PFSK-1 (cell line): Measurements from ENCODE around the gene TTC19.

Source experiments
- FOXP2 ChIP-seq: optimal IDR thresholded peaks from 2 replicates; pipeline ENCODE3; 2011; ENCODE audit warnings: borderline replicate concordance, control low read depth, inconsistent platforms; ENCODE audit not compliant: insufficient read depth; ENCODE audit errors: extremely low read length, extremely low read depth
- POLR2AphosphoS5 ChIP-seq: IDR thresholded peaks from 2 replicates; pipeline ENCODE4 v1.6.1; 2012; ENCODE audit warnings: low read depth, mild to moderate bottlenecking, control low read depth, low read length, moderate library complexity
- SIN3A ChIP-seq: IDR thresholded peaks from 2 replicates; pipeline ENCODE4 v1.6.1; 2012; ENCODE audit warnings: mild to moderate bottlenecking, low read length, moderate library complexity, borderline replicate concordance; ENCODE audit not compliant: insufficient read depth
- TAF1 ChIP-seq: IDR thresholded peaks from 2 replicates; pipeline ENCODE4 v1.6.1; 2012; ENCODE audit warnings: low read length, control low read depth, borderline replicate concordance; ENCODE audit not compliant: insufficient read depth
- TF ChIP-seq, protein P1 (sequence below), 2 experiments: IDR thresholded peaks; 2 replicates each; pipeline versions ENCODE4 v1.6.1 to v1.8.0; 2011 to 2012; ENCODE audit warnings: low read depth in 2 of 2, low read length in 2 of 2, control low read depth in 1 of 2, inconsistent platforms in 1 of 2, mild to moderate bottlenecking in 1 of 2, moderate library complexity in 1 of 2; ENCODE audit not compliant: insufficient read depth in 1 of 2

The TTC19 gene

DNA sequence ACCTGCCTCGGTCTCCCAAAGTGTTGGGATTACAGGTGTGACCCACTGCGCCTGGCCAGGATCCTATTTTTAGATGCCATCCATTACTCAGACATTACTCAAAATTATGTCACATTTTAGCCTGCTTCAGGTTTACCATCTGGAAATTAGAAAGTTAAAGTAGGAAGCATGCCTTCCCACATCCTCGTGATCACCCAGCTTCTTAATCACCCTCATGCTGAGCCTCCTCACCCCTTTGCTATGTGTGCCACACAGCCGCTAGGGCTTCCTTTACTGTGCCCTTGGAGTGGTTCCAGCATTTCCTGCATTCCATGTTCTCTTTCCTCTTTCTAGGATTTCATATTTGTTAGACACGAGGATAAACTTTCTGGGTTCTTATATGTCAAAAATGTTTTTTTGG, 45.4 kb upstream of the TTC19 start:
- no peak for TF ChIP-seq SIN3A
- no peak for TF ChIP-seq POLR2AphosphoS5
- TF ChIP-seq, protein P1, sequence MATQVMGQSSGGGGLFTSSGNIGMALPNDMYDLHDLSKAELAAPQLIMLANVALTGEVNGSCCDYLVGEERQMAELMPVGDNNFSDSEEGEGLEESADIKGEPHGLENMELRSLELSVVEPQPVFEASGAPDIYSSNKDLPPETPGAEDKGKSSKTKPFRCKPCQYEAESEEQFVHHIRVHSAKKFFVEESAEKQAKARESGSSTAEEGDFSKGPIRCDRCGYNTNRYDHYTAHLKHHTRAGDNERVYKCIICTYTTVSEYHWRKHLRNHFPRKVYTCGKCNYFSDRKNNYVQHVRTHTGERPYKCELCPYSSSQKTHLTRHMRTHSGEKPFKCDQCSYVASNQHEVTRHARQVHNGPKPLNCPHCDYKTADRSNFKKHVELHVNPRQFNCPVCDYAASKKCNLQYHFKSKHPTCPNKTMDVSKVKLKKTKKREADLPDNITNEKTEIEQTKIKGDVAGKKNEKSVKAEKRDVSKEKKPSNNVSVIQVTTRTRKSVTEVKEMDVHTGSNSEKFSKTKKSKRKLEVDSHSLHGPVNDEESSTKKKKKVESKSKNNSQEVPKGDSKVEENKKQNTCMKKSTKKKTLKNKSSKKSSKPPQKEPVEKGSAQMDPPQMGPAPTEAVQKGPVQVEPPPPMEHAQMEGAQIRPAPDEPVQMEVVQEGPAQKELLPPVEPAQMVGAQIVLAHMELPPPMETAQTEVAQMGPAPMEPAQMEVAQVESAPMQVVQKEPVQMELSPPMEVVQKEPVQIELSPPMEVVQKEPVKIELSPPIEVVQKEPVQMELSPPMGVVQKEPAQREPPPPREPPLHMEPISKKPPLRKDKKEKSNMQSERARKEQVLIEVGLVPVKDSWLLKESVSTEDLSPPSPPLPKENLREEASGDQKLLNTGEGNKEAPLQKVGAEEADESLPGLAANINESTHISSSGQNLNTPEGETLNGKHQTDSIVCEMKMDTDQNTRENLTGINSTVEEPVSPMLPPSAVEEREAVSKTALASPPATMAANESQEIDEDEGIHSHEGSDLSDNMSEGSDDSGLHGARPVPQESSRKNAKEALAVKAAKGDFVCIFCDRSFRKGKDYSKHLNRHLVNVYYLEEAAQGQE (IDR thresholded peaks at IDR 0.05; ENCODE audit: insufficient read depth in 1 of 2, low read depth in 2 of 2, low read length in 2 of 2), result no peak
- TF ChIP-seq TAF1, result no peak
- no peak for TF ChIP-seq FOXP2

DNA sequence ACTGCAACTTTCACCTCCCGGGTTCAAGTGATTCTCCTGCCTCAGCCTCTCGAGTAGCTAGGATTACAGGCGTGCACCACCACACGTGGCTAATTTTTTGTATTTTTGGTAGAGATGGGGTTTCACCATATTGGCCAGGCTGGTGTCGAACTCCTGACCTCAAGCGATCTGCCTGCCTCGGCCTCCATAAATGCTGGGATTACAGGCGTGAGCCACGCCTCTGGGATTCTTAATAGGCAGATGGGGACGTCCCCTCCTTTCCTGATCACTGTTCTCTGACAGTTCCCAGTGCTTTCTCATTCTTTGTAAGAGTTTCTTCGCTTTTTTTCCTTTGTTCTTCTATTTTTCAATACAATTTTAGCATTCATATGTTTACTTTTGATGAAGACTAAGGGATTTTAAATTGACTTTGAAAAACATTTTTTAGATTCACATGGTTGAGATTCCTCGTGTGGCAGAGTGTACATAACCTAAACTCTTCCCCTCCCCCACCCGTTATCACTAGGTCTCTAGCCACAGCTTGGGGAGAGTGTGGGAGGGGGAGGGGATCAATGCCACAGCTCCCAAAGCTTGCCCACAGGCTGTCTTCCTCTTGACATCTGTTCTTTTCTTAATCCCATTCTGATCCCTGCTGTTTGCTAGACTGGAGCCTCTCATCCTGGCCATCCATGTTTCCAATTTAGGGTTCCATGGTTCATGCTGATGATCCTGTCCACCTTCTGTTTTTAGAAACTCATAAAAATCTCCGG, 43.7 kb upstream of the TTC19 start:
- no peak for TF ChIP-seq FOXP2

DNA sequence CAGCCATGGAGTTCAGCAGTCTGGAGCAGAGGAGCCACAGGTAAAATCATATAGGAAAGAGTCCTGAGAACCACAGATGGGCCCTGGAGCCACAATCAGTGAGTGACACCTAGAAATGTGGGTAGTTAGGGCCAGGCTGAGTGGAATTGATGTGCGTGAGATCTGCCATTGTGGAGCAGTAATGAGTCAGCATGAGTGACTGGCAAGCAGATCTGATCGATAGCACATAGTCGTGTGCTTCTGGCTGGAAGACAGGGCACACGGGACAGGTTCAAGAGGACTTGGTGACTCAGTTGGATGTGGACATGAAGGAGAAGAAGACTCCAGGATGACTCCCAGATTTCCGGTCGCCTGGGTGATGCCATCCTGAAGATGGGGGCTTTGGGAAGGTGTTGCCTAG, 42.4 kb upstream of the TTC19 start:
- TF ChIP-seq POLR2AphosphoS5 (no peak), FOXP2 (no peak), TAF1 (no peak), SIN3A (no peak)
- TF ChIP-seq, protein P1 (IDR thresholded peaks at IDR 0.05; ENCODE audit: insufficient read depth in 1 of 2, low read depth in 2 of 2, low read length in 2 of 2), result no peak

DNA sequence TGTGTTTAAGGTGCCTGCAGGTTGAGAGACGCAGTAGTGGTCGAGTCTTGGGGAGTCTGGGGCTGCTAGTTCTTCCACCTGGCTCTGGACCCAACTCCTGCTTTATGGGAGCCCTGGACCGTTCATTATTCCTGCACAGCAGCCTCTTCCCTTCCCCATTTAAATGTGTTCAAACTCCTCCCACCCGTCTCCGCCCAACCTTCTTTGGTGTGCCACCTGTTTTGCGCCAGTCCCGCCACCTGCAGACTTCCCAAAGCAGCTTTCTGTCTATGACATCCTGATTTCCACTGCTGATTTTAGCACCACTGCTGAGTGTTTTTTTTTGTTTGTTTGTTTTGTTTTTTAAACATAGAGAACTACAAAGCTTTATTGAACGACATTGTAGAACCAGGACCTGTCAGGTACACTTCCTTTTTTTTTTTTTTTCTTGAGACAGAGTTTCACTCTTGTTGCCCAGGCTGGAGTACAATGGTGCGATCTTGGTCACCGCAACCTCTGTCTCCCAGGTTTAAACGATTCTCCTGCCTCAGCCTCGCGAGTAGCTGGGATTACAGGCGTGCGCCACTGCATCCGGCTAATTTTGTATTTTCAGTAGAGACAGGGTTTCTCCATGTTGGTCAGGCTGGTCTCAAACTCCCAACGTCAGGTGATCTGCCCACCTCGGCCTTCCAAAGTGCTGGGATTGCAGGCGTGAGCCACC, 41.9 kb upstream of the TTC19 start:
- TF ChIP-seq, protein P1 (IDR thresholded peaks at IDR 0.05; ENCODE audit: insufficient read depth in 1 of 2, low read depth in 2 of 2, low read length in 2 of 2), result no peak
- TF ChIP-seq POLR2AphosphoS5 (no peak), TAF1 (no peak), SIN3A (no peak), FOXP2 (no peak)

DNA sequence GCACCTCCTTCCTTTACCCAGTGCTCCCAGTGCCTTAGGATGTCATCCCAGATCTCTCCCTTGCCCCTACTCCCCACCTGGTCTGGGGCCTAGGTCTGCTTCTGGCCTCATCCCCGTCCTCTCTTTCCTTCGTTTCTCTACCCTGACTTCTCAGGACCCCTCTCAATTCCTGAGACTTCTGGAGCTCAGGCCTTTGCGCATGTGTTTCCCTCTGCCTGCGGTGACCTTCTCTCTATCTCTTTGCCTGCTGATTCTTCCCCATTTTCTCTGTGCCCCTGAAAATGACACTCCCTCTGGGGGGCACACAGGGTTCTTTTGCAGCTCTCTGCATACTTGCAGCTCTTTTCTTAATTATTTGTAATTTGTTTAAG, 41.2 kb upstream of the TTC19 start:
- TF ChIP-seq, protein P1 (IDR thresholded peaks at IDR 0.05; ENCODE audit: insufficient read depth in 1 of 2, low read depth in 2 of 2, low read length in 2 of 2), result no peak
- TF ChIP-seq FOXP2, result no peak
- TF ChIP-seq SIN3A, result no peak
- no peak for TF ChIP-seq TAF1
- no peak for TF ChIP-seq POLR2AphosphoS5
